GM18907 (cell line): ENCODE measurements around the gene ABCC4.
A peak's percentile ranks its signal among the peaks of the same experiment; 100 is the strongest.
"Not testable (repeated sequence)": the region's sequence is repeated elsewhere in the genome, so short reads cannot be mapped to it uniquely, and the experiment has no call there.

Experiments used
- ATAC-seq: cut with Tn5 transposase; IDR thresholded peaks from one replicate; pipeline ENCODE4 v1.9.1; 2021; ENCODE audit warnings: mild to moderate bottlenecking, moderate library complexity; ENCODE audit not compliant: unreplicated experiment

The ABCC4 gene

DNA sequence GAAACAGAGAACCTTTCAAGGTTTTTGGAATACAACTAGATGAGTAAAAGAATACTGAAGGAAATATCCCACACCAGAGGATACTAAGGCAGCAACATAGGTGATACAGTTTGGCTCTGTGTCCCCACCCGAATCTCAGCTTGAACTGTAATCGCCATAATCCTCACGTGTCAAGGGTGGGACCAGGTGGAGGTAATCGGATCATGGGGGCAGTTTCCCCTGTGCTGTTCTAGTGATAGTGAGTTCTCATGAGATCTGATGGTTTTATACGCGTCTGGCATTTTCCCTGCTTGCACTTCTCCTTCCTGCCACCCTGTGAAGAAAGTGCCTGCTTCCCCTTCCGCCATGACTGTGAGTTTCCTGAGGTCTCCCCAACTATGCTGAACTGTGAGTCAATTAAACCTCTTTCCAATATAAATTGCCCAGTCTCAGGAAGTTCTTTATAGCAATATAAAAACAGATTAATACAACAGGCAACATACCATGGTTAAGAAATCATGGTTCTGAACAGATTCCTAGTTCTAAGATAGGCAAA is 97.0 kb downstream of the ABCC4 start:
- no peak for ATAC-seq

DNA sequence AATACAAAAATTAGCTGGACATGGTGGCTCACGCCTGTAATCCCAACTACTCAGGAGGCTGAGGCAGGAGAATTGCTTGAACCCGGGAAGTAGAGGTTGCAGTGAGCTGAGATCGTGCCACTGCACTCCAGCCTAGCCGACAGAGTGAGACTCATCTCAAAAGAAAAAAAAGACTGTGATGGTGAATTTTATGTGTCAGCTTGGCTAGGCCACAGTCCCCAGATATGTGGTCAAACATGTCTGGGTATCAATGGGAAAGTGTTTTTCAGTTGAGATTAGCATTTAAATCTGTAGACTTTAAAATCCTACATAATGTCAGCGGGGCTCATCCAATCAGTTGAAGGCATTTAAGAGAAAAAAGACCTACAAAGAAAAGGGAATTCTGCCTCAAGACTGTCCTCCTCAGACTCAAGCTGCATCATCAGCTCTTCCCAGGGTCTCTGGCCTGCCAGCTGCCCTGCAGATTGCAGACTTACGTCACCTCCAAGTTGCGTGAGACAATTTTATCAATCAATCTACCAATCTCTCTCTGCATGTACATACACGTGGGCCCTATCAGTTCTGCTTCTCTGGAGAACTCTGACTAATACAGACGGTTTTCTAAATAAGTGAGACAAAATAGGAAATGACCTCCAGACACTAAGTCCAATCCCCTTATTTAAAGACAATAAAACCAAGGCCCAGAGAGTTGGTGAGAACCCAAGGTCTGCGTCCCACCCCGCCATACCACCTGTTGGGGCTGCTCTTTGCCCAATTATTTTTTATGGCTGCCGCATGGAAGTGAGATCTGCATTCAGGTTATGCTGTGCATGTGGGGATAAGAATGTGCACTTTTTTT is 99.2 kb downstream of the ABCC4 start:
- ATAC-seq: no peak

DNA sequence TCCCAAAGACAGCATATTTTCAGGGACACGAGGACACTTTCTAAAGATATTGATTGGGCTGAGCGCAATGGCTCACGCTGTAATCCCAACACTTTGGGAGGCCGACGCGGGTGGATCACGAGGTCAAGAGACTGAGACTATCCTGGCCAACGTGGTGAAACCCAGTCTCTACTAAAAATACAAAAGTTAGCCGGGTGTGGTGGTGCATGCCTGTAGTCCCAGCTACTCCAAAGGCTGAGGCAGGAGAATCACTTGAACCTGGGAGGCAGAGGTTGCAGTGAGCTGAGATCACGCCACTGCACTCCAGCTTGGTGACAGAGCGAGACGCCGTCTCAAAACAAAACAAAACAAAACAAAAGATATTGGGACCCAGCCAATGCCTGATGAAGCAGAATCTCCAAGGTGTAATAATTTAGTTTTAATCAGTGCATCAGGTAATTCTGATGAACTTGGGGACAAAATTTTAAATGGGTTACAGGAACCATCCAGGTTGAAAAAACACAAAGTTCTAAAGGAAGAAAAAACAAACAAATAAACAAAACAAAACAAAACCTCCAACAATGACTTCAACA is 100.8 kb downstream of the ABCC4 start:
- not testable (repeated sequence) for ATAC-seq

DNA sequence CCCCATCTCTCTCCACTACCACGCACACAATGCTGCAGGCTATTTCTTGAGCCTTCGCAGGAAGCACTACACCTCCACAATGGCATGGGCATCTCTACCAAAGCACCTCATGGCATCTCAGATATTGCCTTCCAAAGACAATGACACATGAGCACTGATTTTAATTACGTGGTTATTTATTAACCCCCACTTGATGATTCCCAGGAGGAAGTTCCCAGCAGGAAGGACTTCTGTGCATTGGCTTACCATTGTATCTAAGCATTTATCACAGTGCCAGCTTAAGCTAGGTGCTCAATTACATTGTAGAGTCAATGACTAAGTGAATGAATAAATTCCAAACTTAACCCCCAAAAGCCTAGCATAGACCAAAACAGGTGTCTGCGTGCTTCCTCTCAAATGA is 101.4 kb downstream of the ABCC4 start:
- ATAC-seq: no peak

DNA sequence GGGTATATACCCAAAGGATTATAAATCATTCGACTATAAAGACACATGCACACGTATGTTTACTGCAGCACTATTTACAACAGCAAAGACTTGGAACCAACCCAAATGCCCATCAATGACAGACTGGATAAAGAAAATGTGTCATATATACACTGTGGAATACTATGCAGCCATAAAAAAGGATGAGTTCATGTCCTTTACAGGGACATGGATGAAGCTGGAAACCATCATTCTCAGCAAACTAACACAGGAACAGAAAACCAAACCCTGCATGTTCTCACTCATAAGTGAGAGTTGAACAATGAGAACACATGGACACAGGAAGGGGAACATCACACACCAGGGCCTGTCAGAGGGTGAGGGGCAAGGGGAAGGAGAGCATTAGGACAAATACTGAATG is 102.6 kb downstream of the ABCC4 start:
- not testable (repeated sequence) for ATAC-seq

DNA sequence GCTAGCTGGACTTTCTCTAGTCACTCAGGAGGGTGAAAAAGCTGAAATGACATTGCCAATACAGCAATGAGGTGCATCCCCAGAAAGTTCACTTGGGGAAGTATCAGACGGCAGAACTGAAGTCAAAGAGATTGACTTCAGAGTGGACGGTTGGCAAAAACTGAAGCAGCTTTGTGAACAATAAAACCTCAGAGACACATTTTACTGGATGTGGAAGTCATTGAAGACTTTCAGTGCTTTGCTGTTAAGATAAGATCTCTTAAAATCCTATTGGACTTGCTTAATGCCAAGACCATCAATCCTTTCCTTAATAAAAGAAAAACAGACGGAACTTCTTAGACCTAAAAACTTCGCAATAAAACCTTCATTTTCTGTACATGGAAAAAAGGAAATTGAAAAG is 103.7 kb downstream of the ABCC4 start:
- ATAC-seq: no peak

DNA sequence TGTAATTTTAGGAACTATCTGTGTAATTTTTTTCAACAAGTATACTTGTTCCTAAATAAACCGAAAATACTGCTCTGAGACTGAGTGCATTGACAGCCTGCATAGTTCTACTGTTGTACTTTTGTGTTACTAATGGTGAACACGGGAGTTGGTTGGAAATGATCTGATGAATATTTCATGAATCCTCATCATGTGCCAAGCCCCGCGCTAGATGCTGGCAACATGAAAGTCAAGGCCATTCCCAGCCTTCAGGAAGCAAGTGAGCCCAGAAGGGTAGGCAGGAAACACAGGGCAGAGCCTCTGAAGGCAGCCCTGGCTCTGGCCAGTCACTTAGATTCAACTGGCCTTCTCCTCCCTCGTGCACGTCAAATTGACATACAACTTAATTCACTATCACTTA is 106.1 kb downstream of the ABCC4 start:
- no peak for ATAC-seq

DNA sequence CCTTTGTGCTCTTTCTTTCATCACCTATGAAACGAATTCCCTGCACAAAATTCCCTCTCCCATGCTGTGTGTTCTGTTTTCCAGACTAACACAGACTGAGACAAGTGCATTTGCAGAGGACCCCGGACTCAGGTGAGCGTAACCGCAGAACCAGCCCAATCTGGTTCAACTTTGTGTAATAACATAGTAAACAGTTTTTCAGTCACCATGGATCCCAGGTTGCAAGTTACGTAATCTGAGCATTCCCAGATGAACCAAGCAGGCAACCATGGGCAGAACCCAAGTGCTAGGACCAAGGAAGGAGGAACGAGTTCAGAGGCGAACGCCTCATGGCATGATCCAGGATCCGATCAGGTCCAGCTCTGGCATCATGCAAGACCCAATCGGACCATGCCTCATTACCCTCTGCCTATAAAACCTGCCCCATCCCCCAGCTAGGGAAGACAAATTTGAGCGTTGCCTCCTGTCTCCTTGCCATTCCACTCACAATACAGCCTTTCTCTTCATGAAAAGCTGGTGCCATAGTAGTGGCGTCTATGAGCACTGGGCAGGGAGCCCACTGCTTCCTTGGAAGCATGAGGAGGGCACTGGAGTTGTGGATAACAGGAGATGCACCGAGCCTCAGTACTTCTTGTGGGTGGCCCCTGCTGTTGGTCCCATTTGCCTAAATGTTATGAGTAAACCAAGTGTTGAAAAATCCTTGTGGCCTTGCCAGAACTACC is 107.6 kb downstream of the ABCC4 start:
- no peak for ATAC-seq

DNA sequence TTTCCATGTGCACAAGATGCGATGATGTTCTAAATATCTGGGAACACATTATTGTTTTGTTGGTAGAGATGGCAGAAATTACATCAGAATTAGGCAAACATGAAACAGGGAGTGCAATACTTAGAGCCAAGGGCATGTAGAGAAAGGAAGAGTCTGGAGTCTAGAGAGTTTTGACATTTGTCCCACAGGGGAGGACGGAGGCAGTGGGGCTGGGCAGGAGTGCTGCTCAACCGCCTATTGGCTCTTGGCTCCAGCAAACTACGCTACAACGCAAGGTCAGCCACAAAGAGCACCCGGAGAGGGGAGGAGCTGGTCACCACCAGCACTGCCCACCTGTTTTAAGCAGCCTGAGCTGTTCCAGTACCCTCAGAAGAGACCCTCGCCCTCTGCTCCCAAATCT is 108.3 kb downstream of the ABCC4 start:
- ATAC-seq: no peak

DNA sequence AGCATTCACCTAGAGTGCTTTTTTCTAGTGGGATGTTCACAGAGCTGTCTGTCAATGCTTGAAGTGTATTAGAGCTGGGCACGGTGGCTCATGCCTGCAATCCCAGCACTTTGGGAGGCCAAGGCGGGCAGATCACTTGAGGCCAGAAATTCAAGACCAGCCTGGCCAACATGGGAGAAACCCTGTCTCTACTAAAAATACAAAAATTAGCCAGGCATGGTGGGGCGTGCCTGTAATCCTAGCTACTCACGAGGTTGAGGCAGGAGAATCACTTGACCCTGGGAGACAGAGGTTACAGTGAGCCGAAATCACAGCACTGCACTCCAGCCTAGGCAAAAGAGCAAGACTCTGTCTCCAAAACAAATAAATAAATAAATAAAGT is 108.7 kb downstream of the ABCC4 start:
- not testable (repeated sequence) for ATAC-seq

DNA sequence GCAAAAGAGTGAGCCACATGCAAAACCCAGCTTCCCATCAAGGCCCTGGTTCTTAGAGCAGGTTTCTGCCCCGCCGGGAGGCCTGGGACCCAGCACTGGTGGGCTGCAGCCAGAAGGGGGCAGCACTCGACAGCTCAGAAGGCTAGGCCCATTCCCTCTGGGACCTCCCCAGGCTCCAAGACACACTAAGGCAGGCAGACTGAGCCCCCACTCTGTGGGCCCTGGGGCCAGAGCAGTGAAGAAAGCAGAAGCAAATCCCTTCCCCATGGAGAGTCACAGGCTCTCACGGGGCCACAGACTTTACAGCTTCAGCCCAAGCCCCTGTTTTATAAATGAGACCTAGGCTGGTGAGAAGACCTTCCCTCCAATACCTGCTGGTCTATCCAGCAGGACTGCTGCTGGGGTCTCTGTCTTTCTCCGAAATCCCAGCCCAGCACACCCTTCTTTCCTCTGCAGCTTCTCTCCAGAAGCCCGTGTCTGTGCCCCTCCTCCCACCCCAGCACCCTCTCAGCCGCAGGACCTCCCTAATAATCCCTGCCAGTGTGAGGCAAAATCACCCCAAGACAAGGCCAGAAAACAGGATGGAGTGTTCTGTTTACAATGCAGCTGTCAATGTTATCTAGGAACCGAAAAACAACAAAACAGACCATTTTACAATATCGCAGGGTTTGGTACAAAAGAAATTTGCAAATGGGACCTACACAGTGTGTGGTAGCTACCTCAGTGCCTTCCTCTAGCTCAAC is 109.3 kb downstream of the ABCC4 start:
- ATAC-seq: peak; percentile 95

DNA sequence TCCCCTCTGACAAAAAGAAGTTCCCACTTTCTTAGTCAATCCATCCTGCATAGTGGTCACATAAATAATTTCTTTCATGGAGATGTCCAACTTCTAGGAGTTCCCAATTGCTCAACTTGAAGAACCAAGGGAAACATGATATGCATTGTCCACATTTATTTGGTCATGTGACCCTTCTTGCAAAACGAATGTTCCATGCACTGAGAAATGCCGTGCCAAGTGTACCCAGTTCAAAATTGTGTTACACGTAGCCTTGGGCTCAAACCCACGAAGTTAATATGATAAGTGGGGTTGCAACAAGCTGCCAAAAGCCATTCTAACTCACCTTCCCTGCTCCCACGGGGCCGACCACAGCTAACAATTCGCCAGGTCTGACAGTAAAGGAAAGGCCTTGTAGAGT is 113.1 kb downstream of the ABCC4 start:
- ATAC-seq: no peak

DNA sequence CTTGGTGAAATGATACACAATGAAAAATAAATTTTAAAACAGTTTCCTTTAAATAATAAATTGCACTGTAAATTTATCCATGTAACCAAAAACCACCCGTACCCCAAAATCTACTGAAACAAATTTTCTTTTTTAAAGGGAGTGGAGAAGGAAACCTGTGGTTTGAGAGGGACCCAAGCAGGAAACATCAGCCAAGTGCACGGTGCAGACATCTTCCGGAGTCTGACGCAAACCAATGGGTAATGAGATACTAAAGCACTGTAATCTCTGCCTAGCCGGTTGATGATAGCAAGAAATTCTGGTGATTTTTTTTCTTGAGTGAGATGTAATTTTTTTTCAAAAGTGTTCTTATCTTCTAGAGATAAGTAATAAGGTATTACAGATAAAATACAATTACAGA is 115.4 kb downstream of the ABCC4 start:
- peak; percentile 68 for ATAC-seq

DNA sequence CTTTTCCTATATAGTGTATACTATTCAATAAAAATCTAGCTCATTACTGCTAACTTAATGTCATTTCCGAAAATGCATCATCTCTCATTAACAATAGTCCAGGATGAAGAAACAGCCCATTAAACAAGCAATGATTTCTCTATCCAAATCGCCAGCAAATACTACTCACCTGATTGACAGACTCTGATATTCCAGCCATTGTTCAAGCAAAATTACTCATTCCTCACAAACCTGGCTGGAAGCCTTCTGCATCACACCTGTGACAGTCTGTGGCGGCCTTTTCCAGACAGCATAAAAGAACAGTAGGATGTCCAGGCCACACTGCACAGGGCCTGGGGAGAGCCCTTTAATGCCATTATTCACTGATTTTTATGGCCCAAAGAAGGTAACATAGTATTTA is 115.9 kb downstream of the ABCC4 start:
- no peak for ATAC-seq

DNA sequence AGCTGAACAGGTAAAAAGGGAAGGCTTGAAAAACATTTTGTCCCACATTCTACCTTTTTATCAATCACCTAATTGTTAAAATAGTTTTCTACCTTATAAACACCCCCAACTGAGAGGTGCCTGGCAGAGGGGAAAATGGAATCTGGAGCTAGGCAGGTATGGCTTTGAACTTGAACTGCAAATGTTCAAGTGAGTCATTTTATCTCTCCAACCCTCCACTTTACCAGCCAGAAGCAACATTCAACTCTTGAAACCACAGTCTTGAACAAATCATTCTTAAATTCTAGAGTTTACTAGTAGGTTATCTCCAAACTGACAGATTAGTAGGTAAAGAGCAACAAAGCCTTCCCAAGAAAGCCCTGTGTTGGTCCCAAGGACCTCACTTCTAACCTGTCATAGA is 116.9 kb downstream of the ABCC4 start:
- ATAC-seq: no peak

DNA sequence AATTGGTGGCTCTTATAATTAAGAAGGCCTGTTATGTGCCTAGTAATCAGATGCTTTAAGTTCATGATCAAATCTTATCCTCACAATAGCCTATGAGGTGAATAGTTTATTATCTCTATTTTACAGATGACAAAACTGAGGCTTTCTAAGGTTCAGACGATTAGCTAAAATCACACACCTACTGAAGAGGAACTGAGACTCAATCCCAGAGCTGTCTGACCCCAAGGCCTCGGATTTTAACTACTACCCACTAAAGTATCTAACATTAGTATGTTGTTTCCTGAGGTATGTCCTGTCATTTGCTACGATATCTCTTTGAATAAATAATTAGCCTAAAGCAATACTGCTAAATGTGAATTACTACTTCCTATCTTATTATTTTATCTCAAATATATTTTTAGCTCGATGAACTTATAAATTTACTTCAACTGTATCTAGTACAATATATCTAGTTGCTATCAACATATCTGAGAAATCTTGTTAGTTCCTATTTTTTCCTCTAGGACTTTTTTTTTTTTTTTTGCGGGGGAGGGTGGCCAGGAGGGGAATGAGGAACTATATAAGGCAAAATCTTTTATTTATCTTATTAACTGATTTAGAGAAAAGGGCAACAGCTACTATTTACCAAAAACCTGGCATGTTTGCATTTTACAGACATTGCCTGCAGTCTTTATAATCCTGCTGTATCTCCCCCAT is 118.5 kb downstream of the ABCC4 start:
- no peak for ATAC-seq

DNA sequence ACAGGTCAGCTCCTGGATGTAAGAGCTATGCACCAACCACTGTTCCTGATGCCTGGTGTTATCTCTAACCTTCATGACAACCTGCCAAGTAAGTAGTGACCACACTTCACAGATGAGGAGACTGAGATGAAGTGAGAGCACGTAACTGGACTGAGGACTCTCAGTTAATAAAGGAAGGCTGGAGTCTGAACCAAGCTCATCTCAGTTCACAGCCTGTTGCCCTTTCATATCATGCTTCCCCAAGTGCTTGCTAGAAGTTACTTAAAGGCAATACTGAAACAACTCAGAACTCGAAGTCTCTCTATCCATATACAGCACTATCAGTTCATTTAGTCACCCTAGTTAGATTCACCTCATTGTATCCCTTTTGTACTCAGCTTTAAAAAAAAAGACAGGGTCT is 119.7 kb downstream of the ABCC4 start:
- peak; percentile 62 for ATAC-seq

DNA sequence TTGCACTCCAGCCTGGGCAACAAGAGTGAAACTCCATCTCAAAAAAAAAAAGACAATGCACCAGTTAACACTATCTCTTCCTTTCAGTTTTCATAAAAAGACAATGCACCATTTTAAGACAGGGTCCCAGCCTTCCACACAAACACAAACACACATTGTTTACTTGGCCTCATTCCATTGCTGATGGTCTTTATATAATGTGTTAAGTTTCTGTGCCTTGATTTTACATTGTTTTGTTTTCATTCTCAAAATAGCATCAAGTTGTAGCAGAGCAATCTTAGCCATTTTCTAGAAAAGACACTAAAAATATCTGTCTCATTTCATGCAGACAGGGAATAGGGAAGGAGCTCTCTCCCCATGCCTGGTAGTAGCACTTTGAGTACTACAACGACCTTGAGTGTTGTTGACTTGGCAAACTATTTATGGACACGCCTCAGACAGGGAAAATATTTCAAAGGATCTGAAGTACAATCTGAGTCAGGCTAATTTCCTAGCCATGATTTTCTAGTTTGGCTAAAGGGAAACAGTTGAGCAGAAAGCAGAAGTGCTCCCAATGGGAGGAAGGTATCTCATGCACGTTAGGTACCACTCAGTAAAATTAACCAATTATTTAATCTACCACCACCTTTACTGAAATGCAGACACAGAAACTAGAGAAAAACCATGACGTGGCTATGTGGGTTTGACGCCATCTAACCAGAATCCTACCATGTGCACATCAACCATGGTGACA is 120.6 kb downstream of the ABCC4 start:
- no peak for ATAC-seq

DNA sequence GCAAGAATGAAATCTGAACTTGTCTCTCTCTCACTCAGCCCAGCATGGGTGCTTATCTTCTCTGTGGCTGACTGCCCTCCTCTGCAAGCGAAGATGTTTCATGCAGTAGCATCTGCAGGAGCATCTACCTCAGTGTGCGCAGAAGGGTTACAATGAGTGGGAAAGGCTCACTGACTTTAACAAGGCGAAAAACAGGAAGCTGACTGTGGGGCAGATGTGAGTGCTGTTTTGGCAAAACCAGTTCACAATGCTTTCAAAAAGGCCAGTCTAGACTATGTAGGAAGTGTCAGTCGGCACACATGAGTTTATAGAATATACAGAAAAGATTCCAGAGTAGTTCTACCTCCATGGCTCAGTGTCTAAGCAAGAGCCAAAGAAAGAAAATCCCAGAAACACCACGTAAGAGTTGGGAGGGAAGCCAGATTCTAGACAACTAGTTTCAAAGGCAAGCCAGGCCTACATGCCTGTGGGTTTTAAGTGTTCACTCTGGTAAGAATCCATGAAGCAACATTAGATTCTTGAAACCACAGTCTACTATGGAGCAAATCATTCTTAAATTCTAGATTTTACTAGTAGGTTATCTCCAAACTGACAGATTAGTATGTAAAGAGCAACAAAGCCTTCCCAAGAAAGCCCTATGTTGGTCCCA is 124.5 kb downstream of the ABCC4 start:
- ATAC-seq: no peak
